Raji (cell line): Measurements from ENCODE around the gene SAMD9L.

ENCODE experiments used
- POLR2A ChIP-seq: IDR thresholded peaks from 2 replicates; pipeline ENCODE4 v1.6.1; 2011; ENCODE audit warnings: low read depth, low read length, control low read depth; ENCODE audit not compliant: insufficient read depth

SAMD9L gene

DNA sequence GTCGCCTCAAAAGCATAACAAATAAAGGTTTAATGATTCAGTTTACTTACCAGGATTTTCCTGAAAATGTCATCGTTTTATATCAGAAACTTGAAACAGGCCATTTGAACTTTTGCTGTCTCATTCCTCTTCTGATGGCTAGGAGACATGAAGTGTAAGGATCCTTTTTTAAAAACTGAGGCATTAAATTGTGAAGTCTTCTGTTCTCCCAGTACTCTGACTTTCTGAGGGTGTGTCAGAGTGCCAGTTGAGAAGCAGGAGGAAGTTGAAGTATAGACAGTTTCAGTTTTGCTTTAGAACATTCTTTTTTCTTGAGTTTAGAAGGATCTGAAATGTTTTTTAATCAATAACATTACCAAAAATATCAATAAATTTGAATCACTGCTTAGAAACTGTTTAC lies at the start of gene SAMD9L:
SAMD9L (minus strand) TSS at position 242 of the 400 bp plus-strand sequence. CDS start 12,414 bp downstream, outside the sequence.
- no peak for TF ChIP-seq POLR2A

DNA sequence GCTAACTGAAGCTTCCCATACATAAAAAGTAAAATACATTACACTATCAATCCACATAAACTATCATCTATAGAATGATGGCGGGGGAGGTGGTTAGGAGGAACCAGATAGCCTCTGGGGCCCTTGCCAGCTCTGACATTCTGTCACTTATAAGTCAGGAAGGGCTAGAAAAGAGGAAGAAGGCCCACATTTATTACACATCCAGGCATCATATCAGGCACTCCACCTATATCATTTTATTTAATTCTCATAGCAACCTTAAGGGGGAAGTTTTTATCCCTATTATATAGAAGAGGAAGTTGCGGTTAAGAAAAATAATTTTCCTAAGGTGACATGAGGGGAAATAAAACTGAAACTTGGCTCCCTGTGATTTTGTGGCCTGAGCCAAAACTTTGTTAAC lies 48.2 kb upstream of the SAMD9L start:
- no peak for TF ChIP-seq POLR2A

GRCh38 chr7:93194386-93194785 lies 46.2 kb upstream of the SAMD9L start:
- no peak for TF ChIP-seq POLR2A

- TF ChIP-seq POLR2A: no peak
Measured at GRCh38 chr7:93188870-93189634, 40.9 kb upstream of the SAMD9L start.

DNA sequence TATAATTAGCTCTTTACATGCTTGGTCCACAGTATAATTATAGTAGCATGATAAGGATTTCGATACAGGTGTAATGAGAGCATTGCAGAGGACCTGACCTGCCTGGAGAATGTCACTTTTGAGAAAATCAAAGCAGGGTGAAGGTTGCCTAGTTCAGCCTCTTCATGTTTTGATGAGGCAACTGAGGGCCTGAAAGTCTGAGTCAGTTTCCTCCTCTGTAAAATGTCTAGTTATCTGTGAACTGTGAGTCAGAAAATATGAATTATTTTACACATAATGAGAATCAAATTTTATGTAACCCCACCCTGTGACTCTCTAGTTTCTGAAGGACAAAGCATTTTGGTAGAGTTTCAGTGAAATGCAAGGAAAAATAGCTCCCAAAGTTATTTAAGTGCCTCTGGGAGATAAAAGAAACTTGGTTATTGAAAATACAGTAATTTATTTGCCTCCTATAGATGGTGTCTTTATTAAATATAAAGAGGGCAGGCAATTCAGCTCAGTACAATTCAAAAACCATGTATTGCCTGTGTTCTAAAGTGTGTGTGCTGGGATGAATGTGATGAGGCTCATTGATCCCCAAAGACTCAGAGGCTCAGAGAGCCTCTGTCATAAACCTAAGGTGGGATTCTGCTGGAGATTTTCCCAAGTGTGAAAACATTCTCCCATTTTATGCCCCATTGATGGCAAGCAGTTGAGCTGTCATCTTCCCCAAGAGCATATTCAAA lies 37.3 kb upstream of the SAMD9L start:
- TF ChIP-seq POLR2A: no peak

GRCh38 chr7:93179173-93179572 lies 31.0 kb upstream of the SAMD9L start:
- no peak for TF ChIP-seq POLR2A

DNA sequence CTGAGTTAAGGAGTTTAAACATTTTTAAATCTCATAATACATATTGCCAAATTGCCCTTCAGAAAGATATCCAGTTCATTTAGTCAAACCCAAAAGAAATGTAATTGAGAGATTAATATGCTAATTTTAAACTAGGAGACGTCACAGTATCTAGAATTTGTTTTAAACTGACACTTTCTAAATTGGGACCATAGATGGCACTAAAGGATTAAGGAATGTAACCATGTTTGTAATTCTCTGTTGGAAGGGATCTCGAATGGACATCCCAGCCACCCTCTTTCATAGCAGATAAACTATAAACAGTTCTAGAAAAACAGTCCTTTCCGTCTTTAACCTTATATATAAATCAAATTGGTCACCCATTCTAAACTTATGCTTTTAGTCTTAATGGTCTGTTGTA lies 30.0 kb upstream of the SAMD9L start:
- no peak for TF ChIP-seq POLR2A

DNA sequence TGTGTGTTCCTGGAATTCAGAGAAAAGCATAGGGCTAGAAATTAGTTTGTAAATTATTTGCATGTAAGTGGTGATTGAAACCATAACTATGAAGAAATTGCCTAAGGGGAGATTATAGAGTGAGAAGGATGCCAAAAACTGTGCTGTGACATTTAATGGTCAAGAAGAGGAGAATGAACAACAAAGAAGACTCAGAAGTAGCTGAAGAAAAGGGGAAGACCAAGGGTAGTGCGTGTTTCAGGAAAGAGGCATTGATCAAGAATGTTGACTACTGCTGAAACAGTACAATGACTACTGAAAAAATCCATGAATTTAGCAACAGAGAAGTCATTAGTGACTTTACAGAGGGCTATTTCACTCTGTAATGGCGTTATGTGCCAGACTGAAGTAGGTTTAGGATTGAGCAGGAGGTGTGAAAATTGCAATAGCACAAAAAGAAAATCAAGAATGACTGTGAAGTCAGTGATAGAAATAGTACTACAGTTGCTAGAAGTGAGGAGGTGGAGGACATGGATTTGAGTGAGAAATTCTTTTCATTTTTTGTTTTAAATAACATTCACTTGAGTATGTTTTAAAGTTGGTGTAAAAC lies 28.9 kb upstream of the SAMD9L start:
- TF ChIP-seq POLR2A: no peak

- TF ChIP-seq POLR2A: no peak
Measured at GRCh38 chr7:93175219-93175618, 27.0 kb upstream of the SAMD9L start.

DNA sequence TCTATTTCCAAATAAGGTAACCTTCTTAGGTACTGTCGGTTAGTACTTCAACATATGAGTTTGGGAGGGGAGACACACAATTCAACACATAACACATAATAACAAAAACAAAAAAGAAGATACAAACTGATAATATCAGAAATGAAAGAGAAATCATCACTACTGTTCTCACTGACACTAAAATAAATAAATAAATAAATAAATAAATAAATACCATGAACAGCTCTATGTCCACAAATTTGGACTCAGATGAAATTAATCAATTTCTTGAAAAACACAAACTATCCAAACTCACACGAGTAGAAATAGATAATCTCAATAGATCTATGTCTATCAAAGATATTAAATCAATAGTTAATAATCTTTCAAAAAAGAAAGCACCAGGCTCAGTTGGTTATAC lies 24.5 kb upstream of the SAMD9L start:
- no peak for TF ChIP-seq POLR2A

DNA sequence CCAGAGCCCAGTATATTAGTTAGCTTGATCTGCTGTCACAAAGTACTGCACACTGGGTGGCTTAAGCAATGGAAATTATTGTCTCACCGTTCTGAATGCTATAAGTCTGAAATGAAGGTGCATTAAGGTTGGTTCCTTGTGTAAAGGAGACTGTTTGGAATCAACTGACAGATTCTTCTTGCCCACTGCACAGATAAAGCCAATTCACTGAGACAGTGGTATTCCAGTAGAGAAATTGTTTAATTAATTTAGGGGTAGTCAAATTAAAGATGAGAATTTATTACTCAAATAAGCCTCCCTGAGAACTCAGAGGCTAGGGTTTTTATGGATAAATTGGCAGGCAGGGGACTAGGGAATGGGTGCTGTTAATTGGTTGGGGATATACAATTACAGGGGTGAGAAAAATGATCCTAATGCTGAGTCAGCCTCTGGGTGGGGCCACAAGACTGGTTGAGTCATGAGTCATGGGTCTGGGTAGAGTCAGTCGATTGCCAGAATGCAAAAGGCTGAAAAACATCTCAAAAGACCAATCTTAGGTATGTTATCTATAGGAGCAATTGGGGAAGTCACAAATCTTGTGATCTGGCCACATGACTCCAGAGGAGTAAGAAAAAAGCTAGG lies 23.5 kb upstream of the SAMD9L start:
- TF ChIP-seq POLR2A: no peak

DNA sequence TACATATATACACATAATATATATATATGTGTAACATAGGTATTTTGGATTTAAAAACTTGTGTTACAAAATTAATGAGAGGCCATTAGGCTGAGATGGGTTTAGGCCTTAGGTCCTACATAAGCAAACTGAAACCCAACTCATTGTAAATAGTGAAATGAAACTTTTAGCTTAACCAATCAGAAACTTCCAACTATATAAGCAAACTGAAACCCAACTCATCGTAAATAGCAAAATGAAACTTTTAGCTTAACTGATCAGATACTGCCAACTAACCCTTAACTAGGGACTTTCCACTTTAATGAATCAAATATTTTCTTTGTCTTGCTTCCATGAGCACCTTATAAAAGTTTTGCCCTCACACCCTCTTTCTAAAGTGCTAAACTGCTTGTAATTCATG lies 17.3 kb upstream of the SAMD9L start:
- TF ChIP-seq POLR2A: no peak

DNA sequence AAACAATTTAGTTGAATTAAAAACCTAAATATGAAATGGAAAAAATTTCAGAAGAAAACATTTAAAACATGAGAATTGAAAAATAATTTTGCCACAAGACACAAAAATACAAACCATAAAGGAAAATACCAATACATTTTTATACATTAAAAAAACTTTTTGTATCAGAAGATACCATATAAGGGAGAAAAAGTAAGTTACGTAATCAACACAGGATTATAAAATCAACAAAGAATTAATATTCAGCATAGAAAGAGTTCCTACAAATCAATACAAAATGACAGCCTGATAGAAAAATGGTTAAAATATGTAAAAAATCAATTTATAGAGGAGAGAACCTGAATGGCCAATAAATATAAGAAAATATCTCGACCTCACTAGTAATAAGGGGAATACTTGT lies 16.6 kb upstream of the SAMD9L start:
- no peak for TF ChIP-seq POLR2A

- TF ChIP-seq POLR2A: no peak
Measured at GRCh38 chr7:93161181-93161762, 13.1 kb upstream of the SAMD9L start.

DNA sequence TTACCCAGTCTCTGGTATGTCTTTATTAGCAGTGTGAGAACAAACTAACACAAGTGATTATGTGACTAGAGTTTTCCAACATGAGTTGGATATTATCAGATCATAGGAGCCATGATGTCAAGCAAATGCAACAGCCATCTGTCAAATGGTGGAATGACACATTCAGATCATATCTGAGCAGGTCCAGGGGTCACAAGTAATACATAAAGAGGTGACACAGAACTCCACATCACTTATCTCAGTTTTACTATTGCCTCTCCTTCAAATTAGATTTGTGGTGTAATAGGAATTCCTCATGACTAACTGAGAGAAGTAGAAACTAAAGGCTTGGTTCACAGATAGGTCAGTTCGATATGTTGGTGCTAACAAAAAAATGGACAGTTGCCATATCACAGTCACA lies 12.2 kb upstream of the SAMD9L start:
- TF ChIP-seq POLR2A: no peak

DNA sequence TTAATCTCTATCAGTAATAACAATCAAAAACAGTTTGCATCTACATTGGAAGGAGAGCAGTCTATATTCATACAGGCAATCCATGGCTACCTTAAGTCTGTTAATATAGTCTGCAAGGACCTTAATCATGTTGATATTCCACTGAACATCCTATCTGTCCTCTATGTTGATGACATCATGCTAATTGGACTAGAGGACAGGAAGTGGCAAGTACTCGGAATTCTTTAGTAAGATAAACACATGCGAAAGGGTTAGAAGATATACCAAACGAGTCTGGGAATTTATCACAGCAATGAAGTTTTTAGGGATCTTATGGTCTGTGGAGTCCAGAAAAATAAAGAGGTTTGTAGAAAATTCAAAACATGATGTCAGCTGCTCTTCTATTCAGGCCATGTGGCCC lies 11.3 kb upstream of the SAMD9L start:
- no peak for TF ChIP-seq POLR2A

DNA sequence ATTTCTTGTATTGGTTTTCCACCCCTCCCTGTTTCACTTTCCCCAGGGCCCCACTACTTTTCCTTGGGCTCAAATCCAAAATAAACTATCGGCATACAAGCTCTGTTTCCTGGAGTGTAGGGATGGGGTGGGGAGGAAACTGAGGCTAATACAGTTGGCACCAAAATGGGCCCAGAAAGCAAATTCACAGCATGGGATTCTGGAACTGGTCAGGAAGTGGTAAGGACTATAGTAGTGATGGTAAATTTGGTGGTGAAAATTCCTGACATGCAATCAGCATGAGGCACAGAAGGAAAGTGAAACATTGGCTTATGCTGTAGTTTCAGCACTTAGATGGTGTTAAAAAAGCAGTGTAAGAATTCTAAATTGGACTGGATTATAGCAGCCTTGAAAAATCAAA lies 8.7 kb upstream of the SAMD9L start:
- no peak for TF ChIP-seq POLR2A
